A673 (cell line): Measurements from ENCODE around the gene KCNIP4. TPM values are rescaled to one million over a fixed set of nuclear protein-coding genes. Genes with fewer than 3 reads are reported as not detected.

Experiments
- BruUV-seq: library from RNA; stranded (reverse); fragments of 400-500 nt; replicated peaks from 2 replicates; lab custom pipeline; 2021; lab: Mats Ljungman, UMichigan
- CTCF ChIA-PET: fragments of 300-600 bp; sonication (Branson Sonifier 250); formaldehyde crosslinking; loops from one replicate; lab custom pipeline; 2022; ENCODE audit warnings: antibody characterized with exemption; lab: Charles Lee
- POLR2A ChIA-PET: fragments of 300-600 bp; sonication (Branson Sonifier 250); formaldehyde crosslinking; loops from one replicate; lab custom pipeline; 2022; ENCODE audit warnings: antibody characterized with exemption; ENCODE audit not compliant: low non-redundant PET; lab: Charles Lee
- DNase-seq: peaks from one replicate; pipeline ENCODE4 v3.0.0-alpha.2; 2015; ENCODE audit warnings: low spot score
- H3K27ac ChIP-seq: fragments of 200-600 bp; sonication (generic); 2 replicates; pipeline ENCODE4 v1.5.1; 2016; ENCODE audit warnings: mixed run types, low read depth, mild to moderate bottlenecking, mixed read lengths, antibody characterized with exemption, low read length; ENCODE audit not compliant: poor library complexity, severe bottlenecking
- H3K27me3 ChIP-seq: fragments of 200-600 bp; sonication (generic); replicated peaks from 2 replicates; pipeline ENCODE4 v1.6.1; 2017; ENCODE audit warnings: mixed run types, low read depth, mild to moderate bottlenecking, mixed read lengths, antibody characterized with exemption, low read length; ENCODE audit not compliant: insufficient read depth, poor library complexity
- H3K36me3 ChIP-seq: fragments of 200-600 bp; sonication (generic); 2 replicates; pipeline ENCODE4 v1.6.1; 2016; ENCODE audit warnings: mixed run types, mild to moderate bottlenecking, mixed read lengths, antibody characterized with exemption, low read length; ENCODE audit not compliant: insufficient read depth, poor library complexity, severe bottlenecking
- H3K4me1 ChIP-seq: fragments of 200-600 bp; sonication (generic); 2 replicates; pipeline ENCODE4 v1.6.1; 2017; ENCODE audit warnings: mixed run types, mild to moderate bottlenecking, mixed read lengths, antibody characterized with exemption, low read length; ENCODE audit not compliant: insufficient read depth, poor library complexity, severe bottlenecking
- H3K4me3 ChIP-seq: fragments of 200-600 bp; sonication (generic); 2 replicates; pipeline ENCODE4 v1.5.1; 2016; ENCODE audit warnings: low read depth, mixed run types, mild to moderate bottlenecking, mixed read lengths, low read length; ENCODE audit not compliant: poor library complexity, severe bottlenecking
- H3K9me3 ChIP-seq: fragments of 200-600 bp; sonication (generic); 2 replicates; pipeline ENCODE4 v1.6.1; 2016; ENCODE audit warnings: mixed run types, low read depth, mild to moderate bottlenecking, mixed read lengths, antibody characterized with exemption, low read length; ENCODE audit not compliant: poor library complexity, severe bottlenecking
- CTCF ChIP-seq: fragments of 300-800, 200-600 bp; sonication (generic); conservative IDR thresholded peaks from 2 replicates; pipeline ENCODE4 v1.5.1; 2017; ENCODE audit warnings: low read depth, mild to moderate bottlenecking, antibody characterized with exemption, low read length, moderate library complexity, mixed read lengths
- EZH2 ChIP-seq: fragments of 200-600 bp; sonication (generic); IDR thresholded peaks from 2 replicates; pipeline ENCODE4 v1.6.1; 2017; ENCODE audit warnings: borderline replicate concordance, low read depth, mild to moderate bottlenecking, mixed read lengths, antibody characterized with exemption, low read length; ENCODE audit not compliant: poor library complexity, severe bottlenecking
- intact Hi-C: fragments of 100-400 bp; cut with micrococcal nuclease; formaldehyde crosslinking; loops from one replicate; pipeline ENCODE4 v1.10.0; 2022; ENCODE audit not compliant: unreplicated experiment
- total RNA-seq: library from RNA; stranded (reverse); gene quantifications from 2 replicates; pipeline ENCODE4 v1.2.3, GENCODE V29; 2021

The KCNIP4 gene
- total RNA-seq, 1 experiment from 2014 or later: not detected

GRCh38 chr4:21552455-21552854, 396.1 kb downstream of the KCNIP4 start:
- intact Hi-C loops: no loop called here
- H3K4me1 ChIP-seq: no peaks in the 10 kb centered on the region
- no peak overlapping the region for H3K27ac ChIP-seq
- BruUV-seq: no TSS peak
- ChIA-PET CTCF (no interaction called here), POLR2A (no interaction called here)
- H3K27me3 ChIP-seq: no peaks in the 10 kb centered on the region
- H3K36me3 ChIP-seq: no peaks in the 10 kb centered on the region
- no peak for DNase-seq
- no peaks in the 10 kb centered on the region for H3K9me3 ChIP-seq
- TF ChIP-seq EZH2: no peak
- TF ChIP-seq CTCF: no peak
- no peak overlapping the region for H3K4me3 ChIP-seq

GRCh38 chr4:21544955-21545354, 403.6 kb downstream of the KCNIP4 start:
- no peaks in the 10 kb centered on the region for H3K9me3 ChIP-seq
- POLR2A ChIA-PET: no interaction called here
- no peak overlapping the region for H3K4me3 ChIP-seq
- no peak for TF ChIP-seq EZH2
- no peak for TF ChIP-seq CTCF
- no peaks in the 10 kb centered on the region for H3K27me3 ChIP-seq
- H3K27ac ChIP-seq: no peak overlapping the region
- intact Hi-C loops: no loop called here
- no peaks in the 10 kb centered on the region for H3K36me3 ChIP-seq
- DNase-seq: no peak
- no TSS peak for BruUV-seq
- CTCF ChIA-PET: no interaction called here
- no peaks in the 10 kb centered on the region for H3K4me1 ChIP-seq

- ChIA-PET CTCF (no interaction called here), POLR2A (no interaction called here)
- intact Hi-C loops: no loop called here
- Histone ChIP-seq H3K27me3 (no peaks in the 10 kb centered on the region), H3K27ac (no peak overlapping the region), H3K9me3 (no peaks in the 10 kb centered on the region), H3K4me3 (no peak overlapping the region), H3K4me1 (no peaks in the 10 kb centered on the region), H3K36me3 (no peaks in the 10 kb centered on the region)
- DNase-seq: no peak
- TF ChIP-seq CTCF (no peak), EZH2 (no peak)
- no TSS peak for BruUV-seq
Observed at GRCh38 chr4:21544415-21544814, 404.2 kb downstream of the KCNIP4 start.
